Thyroid gland (tissue), 4 donors: ENCODE data around the gene PAK4. TPM values are rescaled to one million over a fixed set of nuclear protein-coding genes. Genes with fewer than 3 reads are reported as not detected.

Experiments
- DNase-seq, 2 donors: peaks; one replicate each; pipeline ENCODE4 v3.0.0-alpha.2; 2019
- H3K27ac ChIP-seq, 3 donors: fragments of 200-600 bp; sonication (generic); 1 replicate in 2 of 3; 2 replicates in 1 of 3; pipeline ENCODE4 v1.5.1; 2016 to 2019; ENCODE audit warnings: mild to moderate bottlenecking in 1 of 3, moderate library complexity in 1 of 3
- H3K27me3 ChIP-seq: fragments of 200-600 bp; sonication (generic); one replicate; pipeline ENCODE4 v1.5.1; 2019
- H3K36me3 ChIP-seq, 2 donors: fragments of 200-600 bp; sonication (generic); one replicate each; pipeline ENCODE4 v1.5.1; 2016 to 2019
- H3K4me1 ChIP-seq, 2 donors: fragments of 200-600 bp; sonication (generic); one replicate each; pipeline ENCODE4 v1.5.1; 2017 to 2019
- H3K4me3 ChIP-seq, 3 donors: fragments of 200-600 bp; sonication (generic); replicated peaks in 1 of 3; 1 replicate in 2 of 3; 2 replicates in 1 of 3; pipeline ENCODE4 v1.5.1; 2016; ENCODE audit warnings: mild to moderate bottlenecking in 1 of 3
- H3K9me3 ChIP-seq: fragments of 200-600 bp; sonication (generic); one replicate; pipeline ENCODE4 v1.5.1; 2017
- CTCF ChIP-seq, 6 experiments: fragments of 200-600 bp in 3 of 6; fragments of 450-650 bp in 3 of 6; sonication (generic) in 3 of 6; IDR thresholded peaks; one replicate each; pipeline ENCODE4 v1.5.1; 2016 to 2019; ENCODE audit warnings: antibody characterized with exemption in 6 of 6, mild to moderate bottlenecking in 2 of 6, inconsistent platforms in 1 of 6, moderate library complexity in 1 of 6
- POLR2A ChIP-seq, 2 donors: fragments of 450-650 bp; IDR thresholded peaks; one replicate each; pipeline ENCODE4 v1.6.1; 2017; ENCODE audit warnings: antibody characterized with exemption in 2 of 2, mild to moderate bottlenecking in 2 of 2, moderate library complexity in 1 of 2
- WGBS, 2 donors: methylation state at CpG; one replicate each; pipeline ENCODE4 v1.1.5; 2017; 5-methylcytosine and 5-hydroxymethylcytosine counted together
- intact Hi-C: fragments of 100-400 bp; cut with DNase I; formaldehyde crosslinking; loops from one replicate; pipeline ENCODE4 v1.15.1; 2023
- total RNA-seq, 4 donors: library from RNA; depleted of rRNA; stranded (reverse); fragments of >200 nt; gene quantifications; one replicate each; pipeline ENCODE4 v1.2.3, GENCODE V29; 2016

PAK4 gene
- total RNA-seq, 4 donors from 2014 or later = 12.4 to 24.9 (median 23.2) TPM

- Histone ChIP-seq H3K9me3 (no peaks in the 10 kb centered on the region), H3K36me3 (no peaks in the 10 kb centered on the region), H3K4me3 (no peak overlapping the region), H3K27ac (peak overlapping the region; percentile 80 to 81 (median 80)), H3K4me1 (peaks cover 32 to 41% of the 10 kb centered on the region in 2 donors), H3K27me3 (no peaks in the 10 kb centered on the region)
- TF ChIP-seq POLR2A (IDR thresholded peaks at IDR 0.05) (no peak), CTCF (IDR thresholded peaks at IDR 0.05) (no peak)
- 24 to 31% methylated on average over 14 of the region's 14 CpGs for WGBS, 2 donors
- intact Hi-C loops = no loop called here
- peak; percentile 62 to 68 for DNase-seq
Measured at GRCh38 chr19:39144290-39145071, 18.9 kb downstream of the PAK4 start.

DNA sequence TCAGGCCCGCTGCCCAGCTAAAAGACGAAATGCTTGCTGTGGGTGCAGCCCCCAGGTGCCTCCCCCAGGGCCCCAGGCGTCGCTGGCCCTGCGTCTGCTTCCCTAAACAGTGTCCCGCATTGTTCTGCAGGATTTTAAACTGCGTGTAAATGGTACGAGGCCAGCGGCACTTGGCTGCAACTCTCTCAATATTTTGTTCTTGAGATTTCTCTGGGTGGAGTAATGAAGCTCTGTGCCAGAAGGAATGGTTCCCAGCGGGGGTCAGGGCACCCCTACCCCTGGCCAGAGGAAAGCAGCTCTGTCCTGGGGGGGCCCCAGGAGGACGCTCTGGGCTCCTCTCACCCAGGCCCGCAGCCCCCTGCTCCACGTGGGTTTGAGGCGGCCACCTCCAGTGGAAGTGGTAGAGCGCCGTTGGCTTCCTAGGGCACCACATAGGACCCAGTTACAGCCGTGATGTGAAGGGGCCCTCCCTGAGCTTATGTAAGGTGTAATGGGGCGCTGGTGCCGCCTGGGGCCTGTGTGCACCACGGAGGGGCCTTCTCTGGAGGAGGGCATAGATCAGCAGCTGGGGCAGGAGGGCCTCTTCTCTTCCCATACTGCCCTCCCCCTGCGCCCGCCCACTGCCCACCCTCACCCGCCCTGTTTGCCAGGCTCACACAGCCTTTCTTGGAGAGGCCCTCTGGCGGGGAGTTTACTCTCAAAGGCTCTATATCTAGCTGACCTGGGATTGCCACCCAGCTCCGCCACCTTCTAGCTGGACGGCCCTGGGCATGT is 19.8 kb downstream of the PAK4 start:
- 24 to 29% methylated on average over 18 to 25 of the region's 26 CpGs for WGBS, 2 donors
- Histone ChIP-seq H3K9me3 (no peaks in the 10 kb centered on the region), H3K4me1 (peaks cover 28 to 32% of the 10 kb centered on the region in 2 donors), H3K27me3 (no peaks in the 10 kb centered on the region), H3K27ac (peak overlapping the region; percentile 80 to 81 (median 80)), H3K36me3 (no peaks in the 10 kb centered on the region), H3K4me3 (no peak overlapping the region)
- DNase-seq = peak; percentile 59 to 68
- TF ChIP-seq POLR2A (IDR thresholded peaks at IDR 0.05) = no peak
- TF ChIP-seq CTCF (IDR thresholded peaks at IDR 0.05) = peak in 1 of 6 experiments; percentile 22
- intact Hi-C loops = no loop called here

- Histone ChIP-seq H3K4me1 (peaks cover 28 to 30% of the 10 kb centered on the region in 2 donors), H3K27ac (peak overlapping the region; percentile 80 to 81 (median 80)), H3K36me3 (no peaks in the 10 kb centered on the region), H3K9me3 (no peaks in the 10 kb centered on the region), H3K4me3 (no peak overlapping the region), H3K27me3 (no peaks in the 10 kb centered on the region)
- intact Hi-C loops = no loop called here
- TF ChIP-seq CTCF (IDR thresholded peaks at IDR 0.05) = no peak
- no peak for TF ChIP-seq POLR2A (IDR thresholded peaks at IDR 0.05)
- WGBS, 2 donors = 100% methylated on average over 1 of the region's 1 CpG
- DNase-seq = no peak
Measured at GRCh38 chr19:39146091-39146490, 20.5 kb downstream of the PAK4 start.

GRCh38 chr19:39146686-39147450 is 21.3 kb downstream of the PAK4 start:
- no peaks in the 10 kb centered on the region for H3K27me3 ChIP-seq
- no peaks in the 10 kb centered on the region for H3K9me3 ChIP-seq
- intact Hi-C loops = no loop called here
- WGBS, 2 donors = 84 to 85% methylated on average over 7 of the region's 7 CpGs
- peaks cover 28 to 30% of the 10 kb centered on the region in 2 donors for H3K4me1 ChIP-seq
- DNase-seq = no peak
- TF ChIP-seq POLR2A (IDR thresholded peaks at IDR 0.05) (no peak), CTCF (IDR thresholded peaks at IDR 0.05) (no peak)
- H3K27ac ChIP-seq = peak overlapping the region in 2 of 3 donors; percentile 15 to 80
- H3K36me3 ChIP-seq = no peaks in the 10 kb centered on the region
- H3K4me3 ChIP-seq = no peak overlapping the region
